ENCODE results near the gene CD2.

The CD2 gene

DNA sequence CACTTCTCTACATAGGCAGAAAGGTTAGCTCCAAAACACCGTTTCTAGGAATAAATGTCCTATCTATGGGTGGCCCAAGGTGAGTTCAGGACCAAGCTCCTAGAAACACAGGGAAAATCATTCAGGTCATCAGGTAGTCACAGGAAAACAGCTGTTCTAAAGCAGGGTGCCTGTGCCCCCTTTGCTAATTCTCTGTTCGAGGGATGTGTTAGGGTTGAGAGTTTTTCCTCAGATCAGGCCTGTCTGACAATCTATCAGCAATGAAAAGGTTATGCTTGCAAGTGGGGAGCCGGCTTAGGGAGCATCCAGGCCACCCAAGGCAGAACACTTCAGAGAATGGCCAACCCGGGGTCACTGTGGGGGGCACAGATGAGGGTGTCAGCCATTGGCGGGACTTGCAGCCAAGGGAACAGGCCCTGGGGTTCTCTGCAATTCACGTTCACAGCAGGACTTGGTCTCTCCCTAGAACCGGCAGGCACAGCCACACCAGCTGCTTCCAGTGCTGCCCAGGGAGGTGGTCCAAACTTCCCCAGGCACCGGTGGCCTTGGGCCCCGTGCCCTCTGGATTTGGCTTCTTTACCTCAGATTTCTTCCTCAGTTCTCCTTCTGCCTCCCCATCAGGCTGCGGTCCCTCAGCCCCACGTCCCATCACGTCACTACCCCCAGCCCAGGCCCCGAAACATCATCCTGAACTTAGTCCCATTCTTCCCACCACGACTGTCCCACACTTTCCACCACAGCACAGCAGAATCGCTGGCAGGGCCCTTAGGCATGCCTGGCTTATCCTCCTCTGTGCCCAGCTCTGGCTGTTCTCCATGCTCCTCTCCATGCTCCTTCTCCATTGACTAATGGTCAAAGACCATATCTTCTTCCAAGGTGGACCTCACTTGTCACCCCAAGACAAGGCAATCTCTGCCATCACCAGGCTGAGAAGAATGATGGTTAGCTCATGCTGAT lies 11.0 kb downstream of the CD2 start:
- H3K79me2 ChIP-seq: no peaks in the 10 kb centered on the region
- TF ChIP-seq CTCF (IDR thresholded peaks at IDR 0.05): no peak
- H3K9ac ChIP-seq: no peak overlapping the region
- H3K27me3 ChIP-seq (ENCODE audit: control insufficient read depth, insufficient read depth, low read length): no peaks in the 10 kb centered on the region
- H3K36me3 ChIP-seq (ENCODE audit: control insufficient read depth, insufficient read depth, low read length): no peaks in the 10 kb centered on the region
- H3K27ac ChIP-seq: no peak overlapping the region
- no peaks in the 10 kb centered on the region for H3K4me1 ChIP-seq
- no peak overlapping the region for H2AFZ ChIP-seq
- H3K4me2 ChIP-seq (ENCODE audit: low read length): no peak overlapping the region
- H3K4me3 ChIP-seq (ENCODE audit: low read depth, low read length): no peak overlapping the region
- no peaks in the 10 kb centered on the region for H3K9me3 ChIP-seq (ENCODE audit: control insufficient read depth, low read length)

- Histone ChIP-seq H3K36me3 (ENCODE audit: control insufficient read depth, insufficient read depth, low read length) (no peaks in the 10 kb centered on the region), H2AFZ (no peak overlapping the region), H3K4me2 (ENCODE audit: low read length) (no peak overlapping the region), H3K9ac (no peak overlapping the region), H3K4me3 (ENCODE audit: low read depth, low read length) (no peak overlapping the region), H3K4me1 (no peaks in the 10 kb centered on the region), H3K79me2 (no peaks in the 10 kb centered on the region), H3K27ac (no peak overlapping the region), H3K27me3 (ENCODE audit: control insufficient read depth, insufficient read depth, low read length) (no peaks in the 10 kb centered on the region), H3K9me3 (ENCODE audit: control insufficient read depth, low read length) (no peaks in the 10 kb centered on the region)
- TF ChIP-seq CTCF (IDR thresholded peaks at IDR 0.05): no peak
These were observed 11.7 kb downstream of the CD2 start for GRCh38 chr1:116765962-116766361.

DNA sequence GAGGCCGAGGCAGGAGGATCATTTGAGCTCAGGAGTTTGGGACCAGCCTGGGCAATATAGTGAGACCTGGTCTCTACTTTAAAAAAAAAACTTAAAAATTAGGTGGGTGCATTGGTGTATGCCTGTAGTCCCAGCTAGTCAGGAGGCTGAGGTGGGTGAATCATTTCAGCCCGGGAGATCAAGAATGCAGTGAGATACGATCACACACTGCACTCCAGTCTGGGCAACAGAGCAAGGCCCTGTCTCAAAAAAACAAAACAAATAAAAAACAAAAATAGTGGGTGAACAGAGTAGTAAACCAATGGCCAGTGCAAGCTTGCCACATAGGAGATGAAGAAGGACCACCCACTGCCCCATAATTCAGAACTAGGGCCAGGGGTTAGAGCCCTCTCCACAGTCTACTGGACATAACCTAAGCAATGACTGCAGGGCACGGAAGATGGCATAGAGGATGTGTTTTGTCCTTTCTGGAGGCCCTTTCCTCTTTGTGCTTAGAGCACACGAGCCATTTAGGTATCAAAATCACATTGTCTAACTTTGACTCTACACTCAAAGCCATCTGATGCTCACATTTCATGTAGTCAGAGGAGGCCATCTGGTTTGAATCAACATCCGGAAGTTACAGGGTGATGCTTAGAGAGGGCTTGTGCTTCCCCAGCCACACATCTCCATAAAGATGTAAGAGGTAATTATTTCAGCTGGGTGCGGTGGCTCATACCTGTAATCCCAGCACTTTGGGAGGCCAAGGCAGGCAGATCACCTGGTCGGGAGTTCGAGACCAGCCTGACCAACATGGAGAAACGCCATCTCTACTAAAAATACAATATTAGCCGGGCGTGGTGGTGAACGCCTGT lies 12.6 kb downstream of the CD2 start:
- Histone ChIP-seq H3K4me3 (ENCODE audit: low read depth, low read length) (no peak overlapping the region), H3K4me1 (no peaks in the 10 kb centered on the region), H3K9ac (no peak overlapping the region), H3K79me2 (no peaks in the 10 kb centered on the region), H3K9me3 (ENCODE audit: control insufficient read depth, low read length) (no peaks in the 10 kb centered on the region), H3K27me3 (ENCODE audit: control insufficient read depth, insufficient read depth, low read length) (no peaks in the 10 kb centered on the region), H3K4me2 (ENCODE audit: low read length) (no peak overlapping the region), H2AFZ (no peak overlapping the region), H3K36me3 (ENCODE audit: control insufficient read depth, insufficient read depth, low read length) (no peaks in the 10 kb centered on the region), H3K27ac (no peak overlapping the region)
- no peak for TF ChIP-seq CTCF (IDR thresholded peaks at IDR 0.05)

DNA sequence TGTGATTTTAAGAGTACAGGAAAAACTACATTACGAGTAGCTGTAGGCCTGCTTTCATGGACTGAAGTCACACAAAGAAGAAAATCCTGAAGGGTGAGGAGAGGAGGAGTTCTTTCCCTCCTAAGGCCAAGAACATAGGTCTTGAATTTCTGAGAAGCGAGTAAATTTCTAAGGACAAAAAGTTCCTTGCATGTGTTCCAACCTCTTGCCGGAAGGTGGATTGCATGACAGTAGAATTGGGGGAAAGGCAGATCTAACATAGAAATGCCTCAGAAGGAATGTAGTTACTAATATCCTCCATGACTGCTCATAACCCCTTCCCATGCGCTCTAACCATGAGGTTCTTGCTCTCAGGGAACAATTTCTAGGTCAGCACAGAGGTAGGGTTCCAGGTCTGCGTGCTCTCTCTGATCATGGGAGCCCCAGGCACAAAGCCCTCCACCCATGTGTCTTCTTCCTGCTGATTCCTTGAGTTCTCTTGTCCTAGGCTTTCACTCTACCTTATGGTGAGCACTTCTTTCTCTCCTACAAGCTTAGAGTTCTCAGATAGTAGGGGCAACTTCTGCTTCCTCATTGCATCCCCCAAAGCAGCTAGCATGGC lies 13.7 kb downstream of the CD2 start:
- H3K4me1 ChIP-seq: no peaks in the 10 kb centered on the region
- no peak overlapping the region for H3K9ac ChIP-seq
- H3K27ac ChIP-seq: no peak overlapping the region
- no peak overlapping the region for H3K4me3 ChIP-seq (ENCODE audit: low read depth, low read length)
- no peak overlapping the region for H3K4me2 ChIP-seq (ENCODE audit: low read length)
- no peaks in the 10 kb centered on the region for H3K27me3 ChIP-seq (ENCODE audit: control insufficient read depth, insufficient read depth, low read length)
- no peak overlapping the region for H2AFZ ChIP-seq
- no peak for TF ChIP-seq CTCF (IDR thresholded peaks at IDR 0.05)
- H3K36me3 ChIP-seq (ENCODE audit: control insufficient read depth, insufficient read depth, low read length): no peaks in the 10 kb centered on the region
- H3K9me3 ChIP-seq (ENCODE audit: control insufficient read depth, low read length): no peaks in the 10 kb centered on the region
- H3K79me2 ChIP-seq: no peaks in the 10 kb centered on the region
